ENCODE measurements around the gene ZNF536. TPM values are rescaled to one million over a fixed set of nuclear protein-coding genes. Genes with fewer than 3 reads are reported as not detected.

Gene ZNF536
- total RNA-seq, 1 experiment from 2014 or later: not detected

- in situ Hi-C loops (cut with HindIII; ENCODE audit: low sequenced_read_pairs): no loop called here
- no peak for DNase-seq (ENCODE audit: low spot score)
These were observed 162.8 kb downstream of the ZNF536 start for GRCh38 chr19:30535011-30535410.

- no peak for DNase-seq (ENCODE audit: low spot score)
- in situ Hi-C loops (cut with HindIII; ENCODE audit: low sequenced_read_pairs): no loop called here
These were observed 164.8 kb downstream of the ZNF536 start for GRCh38 chr19:30536975-30537374.

GRCh38 chr19:30539315-30539714 is 167.1 kb downstream of the ZNF536 start:
- DNase-seq (ENCODE audit: low spot score): no peak
- in situ Hi-C loops (cut with HindIII; ENCODE audit: low sequenced_read_pairs): no loop called here

- DNase-seq (ENCODE audit: low spot score): no peak
- in situ Hi-C loops (cut with HindIII; ENCODE audit: low sequenced_read_pairs): no loop called here
These were observed 167.8 kb downstream of the ZNF536 start for GRCh38 chr19:30539981-30540380.

- in situ Hi-C loops (cut with HindIII; ENCODE audit: low sequenced_read_pairs): no loop called here
- no peak for DNase-seq (ENCODE audit: low spot score)
These were observed 168.6 kb downstream of the ZNF536 start for GRCh38 chr19:30540761-30541160.

- no peak for DNase-seq (ENCODE audit: low spot score)
- in situ Hi-C loops (cut with HindIII; ENCODE audit: low sequenced_read_pairs): no loop called here
These were observed 169.4 kb downstream of the ZNF536 start for GRCh38 chr19:30541575-30541974.

- in situ Hi-C loops (cut with HindIII; ENCODE audit: low sequenced_read_pairs): no loop called here
- DNase-seq (ENCODE audit: low spot score): no peak
These were observed 171.2 kb downstream of the ZNF536 start for GRCh38 chr19:30543243-30543945.

GRCh38 chr19:30545752-30546151 is 173.6 kb downstream of the ZNF536 start:
- in situ Hi-C loops (cut with HindIII; ENCODE audit: low sequenced_read_pairs): no loop called here
- DNase-seq (ENCODE audit: low spot score): no peak

GRCh38 chr19:30546332-30546731 is 174.1 kb downstream of the ZNF536 start:
- in situ Hi-C loops (cut with HindIII; ENCODE audit: low sequenced_read_pairs): no loop called here

GRCh38 chr19:30547246-30547645 is 175.1 kb downstream of the ZNF536 start:
- no peak for DNase-seq (ENCODE audit: low spot score)
- in situ Hi-C loops (cut with HindIII; ENCODE audit: low sequenced_read_pairs): no loop called here

More at GRCh38 chr19:30546332-30546731, 174.1 kb downstream of the ZNF536 start:
- no peak for DNase-seq (ENCODE audit: low spot score)

- in situ Hi-C loops (cut with HindIII; ENCODE audit: low sequenced_read_pairs): no loop called here
- DNase-seq (ENCODE audit: low spot score): no peak
These were observed 177.0 kb downstream of the ZNF536 start for GRCh38 chr19:30549151-30549550.

- in situ Hi-C loops (cut with HindIII; ENCODE audit: low sequenced_read_pairs): no loop called here
- no peak for DNase-seq (ENCODE audit: low spot score)
These were observed 179.1 kb downstream of the ZNF536 start for GRCh38 chr19:30551271-30551670.

GRCh38 chr19:30552593-30552992 is 180.4 kb downstream of the ZNF536 start:
- no peak for DNase-seq (ENCODE audit: low spot score)
- in situ Hi-C loops (cut with HindIII; ENCODE audit: low sequenced_read_pairs): no loop called here

- no peak for DNase-seq (ENCODE audit: low spot score)
- in situ Hi-C loops (cut with HindIII; ENCODE audit: low sequenced_read_pairs): no loop called here
These were observed 183.0 kb downstream of the ZNF536 start for GRCh38 chr19:30555075-30555790.

GRCh38 chr19:30555791-30556110 is 183.6 kb downstream of the ZNF536 start:
- DNase-seq (ENCODE audit: low spot score): peak; percentile 32
- in situ Hi-C loops (cut with HindIII; ENCODE audit: low sequenced_read_pairs): no loop called here

GRCh38 chr19:30556230-30556711 is 184.1 kb downstream of the ZNF536 start:
- in situ Hi-C loops (cut with HindIII; ENCODE audit: low sequenced_read_pairs): no loop called here
- DNase-seq (ENCODE audit: low spot score): peak; percentile 57

- no peak for DNase-seq (ENCODE audit: low spot score)
- in situ Hi-C loops (cut with HindIII; ENCODE audit: low sequenced_read_pairs): no loop called here
These were observed 185.0 kb downstream of the ZNF536 start for GRCh38 chr19:30557212-30557611.

GRCh38 chr19:30557927-30558557 is 185.9 kb downstream of the ZNF536 start:
- in situ Hi-C loops (cut with HindIII; ENCODE audit: low sequenced_read_pairs): no loop called here
- no peak for DNase-seq (ENCODE audit: low spot score)

GRCh38 chr19:30558793-30559192 is 186.6 kb downstream of the ZNF536 start:
- DNase-seq (ENCODE audit: low spot score): no peak
- in situ Hi-C loops (cut with HindIII; ENCODE audit: low sequenced_read_pairs): no loop called here

- in situ Hi-C loops (cut with HindIII; ENCODE audit: low sequenced_read_pairs): no loop called here
- no peak for DNase-seq (ENCODE audit: low spot score)
These were observed 187.3 kb downstream of the ZNF536 start for GRCh38 chr19:30559446-30559845.
